Retinal pigment epithelial cell (primary cell): ENCODE measurements around the gene TAF6L.

Experiments
- DNase-seq: peaks from one replicate; pipeline ENCODE4 v3.0.0-alpha.2; 2010; ENCODE audit warnings: low read depth
- H3K4me3 ChIP-seq: 2 replicates; pipeline ENCODE4 v1.5.1; 2011; ENCODE audit warnings: mild to moderate bottlenecking, low read length, control low read depth, moderate library complexity
- TF ChIP-seq, protein P1 (sequence below): conservative IDR thresholded peaks from 2 replicates; pipeline ENCODE4 v1.5.1; 2011; ENCODE audit warnings: low read depth, low read length, control low read depth, inconsistent platforms

Gene TAF6L

GRCh38 chr11:62796281-62796680 lies 25.1 kb downstream of the TAF6L start:
- TF ChIP-seq, protein P1, sequence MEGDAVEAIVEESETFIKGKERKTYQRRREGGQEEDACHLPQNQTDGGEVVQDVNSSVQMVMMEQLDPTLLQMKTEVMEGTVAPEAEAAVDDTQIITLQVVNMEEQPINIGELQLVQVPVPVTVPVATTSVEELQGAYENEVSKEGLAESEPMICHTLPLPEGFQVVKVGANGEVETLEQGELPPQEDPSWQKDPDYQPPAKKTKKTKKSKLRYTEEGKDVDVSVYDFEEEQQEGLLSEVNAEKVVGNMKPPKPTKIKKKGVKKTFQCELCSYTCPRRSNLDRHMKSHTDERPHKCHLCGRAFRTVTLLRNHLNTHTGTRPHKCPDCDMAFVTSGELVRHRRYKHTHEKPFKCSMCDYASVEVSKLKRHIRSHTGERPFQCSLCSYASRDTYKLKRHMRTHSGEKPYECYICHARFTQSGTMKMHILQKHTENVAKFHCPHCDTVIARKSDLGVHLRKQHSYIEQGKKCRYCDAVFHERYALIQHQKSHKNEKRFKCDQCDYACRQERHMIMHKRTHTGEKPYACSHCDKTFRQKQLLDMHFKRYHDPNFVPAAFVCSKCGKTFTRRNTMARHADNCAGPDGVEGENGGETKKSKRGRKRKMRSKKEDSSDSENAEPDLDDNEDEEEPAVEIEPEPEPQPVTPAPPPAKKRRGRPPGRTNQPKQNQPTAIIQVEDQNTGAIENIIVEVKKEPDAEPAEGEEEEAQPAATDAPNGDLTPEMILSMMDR, result no peak
- no peak for DNase-seq
- H3K4me3 ChIP-seq, result no peak overlapping the region

DNA sequence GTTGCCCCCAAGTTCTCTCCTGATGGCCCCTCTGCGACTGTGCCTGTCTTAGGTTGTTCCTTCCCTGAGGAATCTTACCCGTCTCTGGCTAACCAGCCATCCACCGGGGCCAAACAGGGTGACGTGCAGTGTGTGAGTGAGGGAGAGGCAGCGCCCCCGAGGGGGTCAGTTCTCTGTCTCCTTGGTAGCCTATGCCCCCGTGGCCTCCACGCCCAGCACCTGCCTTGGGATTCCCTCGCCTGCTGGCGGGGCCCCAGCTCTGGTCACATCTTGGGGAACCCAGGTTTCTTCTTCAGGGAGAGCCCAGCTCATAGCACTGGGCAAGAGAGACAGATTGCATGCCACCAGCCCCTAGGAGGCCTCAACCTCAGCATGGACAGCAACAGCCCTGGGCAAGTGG lies 28.3 kb downstream of the TAF6L start:
- DNase-seq, result no peak
- H3K4me3 ChIP-seq, result no peak overlapping the region
- TF ChIP-seq, protein P1, result no peak

DNA sequence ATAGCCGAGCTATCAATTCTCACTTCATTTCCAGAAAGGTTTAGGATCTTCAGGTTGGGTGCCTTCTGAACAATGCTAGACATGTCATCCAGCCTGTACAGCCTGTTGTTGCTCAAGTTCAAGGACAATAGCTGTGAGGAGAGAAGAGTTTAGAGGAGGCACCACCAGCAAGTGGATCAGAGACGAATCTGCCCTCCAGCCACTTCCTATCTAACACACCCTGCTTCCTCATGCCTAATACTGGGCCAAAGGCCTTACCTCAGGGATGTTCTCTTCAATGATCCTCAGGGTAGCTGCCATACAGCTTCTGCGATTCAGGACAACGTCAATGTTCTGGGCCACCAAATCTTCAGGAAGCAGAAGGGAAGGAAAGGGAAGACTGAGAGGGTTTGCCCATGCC lies 29.9 kb downstream of the TAF6L start:
- no peak for DNase-seq
- TF ChIP-seq, protein P1, result no peak
- no peak overlapping the region for H3K4me3 ChIP-seq

DNA sequence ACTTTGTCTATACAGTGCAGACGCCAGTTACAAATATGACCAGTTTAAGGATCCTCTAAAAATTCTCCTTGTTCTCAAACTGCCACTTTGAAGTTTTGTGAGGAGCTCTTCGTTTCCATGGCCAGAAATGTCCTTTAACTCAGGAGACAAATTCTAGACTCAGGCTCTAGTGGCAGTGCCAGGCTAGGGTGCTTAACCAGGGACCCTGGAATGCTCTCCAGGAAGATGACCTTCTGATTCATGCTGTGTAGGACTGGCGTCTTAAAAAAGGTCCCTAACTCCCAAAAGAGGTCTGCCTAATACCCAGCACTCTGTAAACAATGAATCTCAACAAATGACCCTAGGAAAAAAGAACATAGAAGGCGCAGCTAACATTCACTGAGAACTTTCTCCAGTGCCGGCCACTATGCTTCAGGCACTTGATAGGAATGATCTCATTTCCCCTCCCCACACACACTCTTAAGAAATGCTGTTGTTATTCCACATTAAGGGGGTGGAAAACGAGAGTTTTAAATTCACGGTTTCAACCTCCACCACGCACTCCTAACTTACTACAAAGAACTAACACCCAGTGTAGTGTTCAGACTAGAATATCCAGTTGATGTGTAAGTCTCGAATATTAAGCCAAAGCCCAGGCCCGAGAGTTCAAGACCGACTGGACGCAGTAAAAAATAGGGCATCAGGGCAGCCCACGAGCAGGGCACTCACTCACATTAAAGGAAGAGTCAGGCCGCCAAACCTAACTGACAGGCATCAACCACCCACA lies 33.3 kb downstream of the TAF6L start:
- TF ChIP-seq, protein P1, result no peak
- H3K4me3 ChIP-seq, result peak overlapping the region; percentile 94
- DNase-seq, result peak; percentile 12

GRCh38 chr11:62805076-62805892 lies 34.1 kb downstream of the TAF6L start, which contains the start of gene NXF1:
Gene NXF1, minus strand, starts transcription at chr11:62805440. Its CDS starts 84 bp downstream, at chr11:62805356.
- TF ChIP-seq, protein P1, result peak; percentile 11
- peak; percentile 67 for DNase-seq
- H3K4me3 ChIP-seq, result peak within 1 kb of the TSS; percentile 94

DNA sequence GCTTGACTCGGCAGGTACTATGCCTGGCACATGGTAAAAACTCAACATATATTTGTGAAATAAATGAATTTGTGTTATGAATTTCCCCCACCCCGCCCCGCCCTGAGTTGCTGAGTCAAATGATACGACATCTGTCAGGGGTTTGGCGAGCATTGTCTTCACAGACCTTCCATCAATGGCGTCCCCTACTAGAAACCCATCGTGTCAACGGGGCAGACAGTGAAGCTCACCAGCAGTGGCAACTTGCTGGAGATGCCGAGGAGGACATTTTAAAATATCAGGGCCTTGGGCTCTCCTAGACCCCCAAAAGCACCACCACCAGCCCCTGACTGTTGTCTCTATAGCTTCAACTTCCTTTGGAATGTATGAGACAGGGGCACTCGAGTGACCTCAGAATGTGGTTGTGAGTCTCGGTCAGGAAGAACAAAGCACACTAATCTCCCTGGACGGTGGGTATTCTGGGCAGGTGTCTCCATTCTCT lies 34.8 kb downstream of the TAF6L start:
- no peak for DNase-seq
- H3K4me3 ChIP-seq, result peak overlapping the region; percentile 94
- TF ChIP-seq, protein P1, result no peak
